SKM-1 treated with dmso at 0.1 percent for 144 hours (cell line): Measurements from ENCODE around the gene AP2S1.
"Not testable (repeated sequence)": the region's sequence is repeated elsewhere in the genome, so short reads cannot be mapped to it uniquely, and the experiment has no call there.

Experiments
- DNase-seq: peaks from one replicate; lab custom pipeline; 2025; ENCODE audit not compliant: unreplicated experiment; lab: John Stamatoyannopoulos, UW

The AP2S1 gene

GRCh38 chr19:46844067-46844489 lies 6.6 kb downstream of the AP2S1 start:
- no peak for DNase-seq

- DNase-seq = no peak
Observed at GRCh38 chr19:46842791-46843190, 7.9 kb downstream of the AP2S1 start.

- no peak for DNase-seq
Observed at GRCh38 chr19:46841458-46842083, 9.1 kb downstream of the AP2S1 start.

GRCh38 chr19:46840498-46840942 lies 10.1 kb downstream of the AP2S1 start:
- DNase-seq = no peak

- no peak for DNase-seq
Observed at GRCh38 chr19:46839752-46840497, 10.7 kb downstream of the AP2S1 start.

- DNase-seq = no peak
Observed at GRCh38 chr19:46838160-46838559, 12.5 kb downstream of the AP2S1 start.

- no peak for DNase-seq
Observed at GRCh38 chr19:46834984-46835383, 15.7 kb downstream of the AP2S1 start.

- DNase-seq = no peak
Observed at GRCh38 chr19:46834121-46834520, 16.5 kb downstream of the AP2S1 start.

- DNase-seq = no peak
Observed at GRCh38 chr19:46830864-46831263, 19.8 kb downstream of the AP2S1 start.

GRCh38 chr19:46828484-46828883 lies 22.2 kb downstream of the AP2S1 start:
- no peak for DNase-seq

GRCh38 chr19:46825731-46826055 lies 25.0 kb downstream of the AP2S1 start:
- no peak for DNase-seq

- DNase-seq = no peak
Observed at GRCh38 chr19:46824890-46825730, 25.5 kb downstream of the AP2S1 start.

- DNase-seq = no peak
Observed at GRCh38 chr19:46823049-46823448, 27.6 kb downstream of the AP2S1 start.

- not testable (repeated sequence) for DNase-seq
Observed at GRCh38 chr19:46822410-46822787, 28.2 kb downstream of the AP2S1 start.

- DNase-seq = no peak
Observed at GRCh38 chr19:46821512-46822409, 28.9 kb downstream of the AP2S1 start.

- DNase-seq = no peak
Observed at GRCh38 chr19:46818812-46819211, 31.8 kb downstream of the AP2S1 start.

GRCh38 chr19:46815833-46816627 lies 34.6 kb downstream of the AP2S1 start:
- DNase-seq = no peak

- DNase-seq = no peak
Observed at GRCh38 chr19:46813839-46814358, 36.7 kb downstream of the AP2S1 start.

GRCh38 chr19:46812977-46813838 lies 37.4 kb downstream of the AP2S1 start:
- no peak for DNase-seq
